Thymus (tissue), 11 donors: ENCODE data around the gene SKI. TPM values are rescaled to one million over a fixed set of nuclear protein-coding genes. Genes with fewer than 3 reads are reported as not detected.
A peak's percentile ranks its signal among the peaks of the same experiment; 100 is the strongest.

Experiments used
- DNase-seq, 9 donors: peaks; one replicate each; pipeline ENCODE4 v3.0.0-alpha.2; 2013; ENCODE audit warnings: low spot score in 9 of 9, low read depth in 6 of 9, missing footprints in 1 of 9
- H3K27ac ChIP-seq, 2 donors: one replicate each; pipeline ENCODE4 v1.5.1; 2013; ENCODE audit warnings: control low read depth in 1 of 2, low read depth in 1 of 2, low read length in 1 of 2, mild to moderate bottlenecking in 1 of 2, moderate library complexity in 1 of 2
- H3K27me3 ChIP-seq, 2 donors: one replicate each; pipeline ENCODE4 v1.5.1; 2013; ENCODE audit warnings: low read length in 1 of 2; ENCODE audit not compliant: control insufficient read depth in 2 of 2, insufficient read depth in 1 of 2
- H3K36me3 ChIP-seq, 2 donors: one replicate each; pipeline ENCODE4 v1.5.1; 2013; ENCODE audit warnings: low read length in 1 of 2, mild to moderate bottlenecking in 1 of 2, moderate library complexity in 1 of 2; ENCODE audit not compliant: control insufficient read depth in 2 of 2, insufficient read depth in 2 of 2
- H3K4me1 ChIP-seq, 2 donors: one replicate each; pipeline ENCODE4 v1.5.1; 2013; ENCODE audit warnings: low read length in 2 of 2; ENCODE audit not compliant: control insufficient read depth in 2 of 2, insufficient read depth in 2 of 2
- H3K4me3 ChIP-seq, 2 donors: one replicate each; pipeline ENCODE4 v1.5.1; 2013; ENCODE audit warnings: low read length in 2 of 2, control low read depth in 1 of 2, mild to moderate bottlenecking in 1 of 2
- H3K9me3 ChIP-seq, 2 donors: one replicate each; pipeline ENCODE4 v1.5.1; 2013; ENCODE audit warnings: low read length in 1 of 2, mild to moderate bottlenecking in 1 of 2; ENCODE audit not compliant: control insufficient read depth in 2 of 2, insufficient read depth in 1 of 2
- WGBS: extraction: QIAGEN DNeasy Blood & Tissue Kit; methylation state at CpG from one replicate; pipeline ENCODE4 v1.1.7; 2013; 5-methylcytosine and 5-hydroxymethylcytosine counted together
- polyA plus RNA-seq: library from polyadenylated mRNA; stranded (reverse); fragments of 200-250 nt; gene quantifications from one replicate; pipeline ENCODE4 v1.2.3, GENCODE V29; 2013
- total RNA-seq: library from RNA; stranded (reverse); fragments of 120-200 nt; gene quantifications from one replicate; pipeline ENCODE4 v1.2.4, GENCODE V29; 2013
- donor health status: healthy.

Gene SKI
- total and polyA plus RNA-seq, 2 donors, result 5.3 to 16.4 TPM

DNA sequence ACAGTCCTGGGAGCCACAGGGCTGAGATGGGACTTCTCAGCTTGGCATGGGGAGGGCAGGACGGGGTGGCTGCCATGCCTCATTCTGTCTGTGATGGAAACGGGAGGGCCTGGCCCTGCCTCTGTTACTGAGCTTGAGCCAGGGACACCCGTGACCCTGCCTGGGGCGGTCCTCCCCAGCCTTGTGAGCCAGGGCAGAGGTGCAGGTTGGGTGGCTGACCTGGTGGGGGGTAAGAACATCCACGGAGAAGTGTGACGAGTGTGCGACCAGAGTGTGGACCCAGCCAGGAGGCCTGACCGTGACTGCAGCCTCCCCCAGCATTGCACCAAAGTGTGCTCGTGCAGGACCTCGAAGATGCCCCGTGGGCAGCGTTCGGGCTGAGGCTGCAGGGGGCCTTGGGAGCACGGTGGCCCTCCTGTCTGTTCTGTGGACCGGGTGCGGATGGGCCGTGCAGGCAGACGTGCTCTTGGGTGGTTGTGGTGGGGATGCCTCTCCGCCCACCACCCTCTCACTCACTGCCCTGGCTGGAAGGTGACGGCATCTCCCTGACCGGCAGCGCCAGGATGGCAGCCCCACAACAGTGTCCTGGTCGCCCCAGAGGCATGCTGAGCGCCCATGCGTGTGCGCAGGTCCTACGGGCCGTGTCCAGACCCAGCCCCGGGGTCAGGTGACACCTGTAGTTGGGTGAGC, 45.4 kb downstream of the SKI start:
- 96% methylated on average over 29 of the region's 29 CpGs for WGBS

DNA sequence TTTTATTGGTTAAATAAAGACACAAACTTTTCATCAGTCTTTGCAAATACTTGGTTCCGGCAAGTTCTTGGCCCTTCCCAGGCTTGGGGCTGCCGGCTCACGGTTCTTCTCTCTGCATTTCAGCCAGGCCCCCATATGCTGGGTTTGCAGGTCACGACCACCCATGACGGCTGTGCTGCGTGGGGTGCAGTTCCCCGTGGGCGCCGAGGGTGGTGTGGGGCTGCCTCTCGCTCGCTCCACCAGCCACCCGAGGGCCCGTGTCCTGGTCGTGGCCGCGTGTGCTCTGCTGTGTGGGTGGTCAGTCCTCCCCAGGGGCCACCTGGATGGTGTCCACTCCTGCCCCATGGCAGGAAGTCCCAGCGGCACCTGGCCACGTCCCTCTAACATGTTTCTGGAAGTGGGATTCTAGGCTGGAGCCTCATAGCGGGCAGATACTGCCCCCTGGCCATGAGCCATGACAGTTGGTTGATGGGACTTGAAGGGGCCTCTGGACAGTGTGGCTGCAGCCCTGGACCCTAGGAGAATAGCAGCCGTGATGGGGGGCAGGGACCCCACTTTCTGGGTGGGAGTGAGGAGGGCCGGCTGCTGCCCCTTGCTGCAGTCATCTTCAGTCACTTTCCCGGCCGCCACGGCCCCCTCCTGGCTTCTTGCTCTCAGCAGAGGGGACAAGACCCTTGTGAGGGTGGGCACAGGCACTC, 46.3 kb downstream of the SKI start:
- Histone ChIP-seq H3K27ac (peak overlapping the region in 1 of 2 donors; percentile 25), H3K9me3 (peaks cover 0 to 1% of the 10 kb centered on the region in 2 donors), H3K4me3 (no peak overlapping the region), H3K4me1 (peaks cover 33 to 47% of the 10 kb centered on the region in 2 donors), H3K27me3 (no peaks in the 10 kb centered on the region), H3K36me3 (peaks cover 4 to 6% of the 10 kb centered on the region in 2 donors)
- 91% methylated on average over 24 of the region's 24 CpGs for WGBS
- DNase-seq, result no peak

More for the DNA sequence above, 45.4 kb downstream of the SKI start:
- Histone ChIP-seq H3K4me3 (no peak overlapping the region), H3K4me1 (peaks cover 29 to 39% of the 10 kb centered on the region in 2 donors), H3K9me3 (peaks cover 0 to 1% of the 10 kb centered on the region in 2 donors), H3K27ac (no peak overlapping the region), H3K36me3 (peaks cover 4 to 6% of the 10 kb centered on the region in 2 donors), H3K27me3 (no peaks in the 10 kb centered on the region)
- DNase-seq, result no peak

DNA sequence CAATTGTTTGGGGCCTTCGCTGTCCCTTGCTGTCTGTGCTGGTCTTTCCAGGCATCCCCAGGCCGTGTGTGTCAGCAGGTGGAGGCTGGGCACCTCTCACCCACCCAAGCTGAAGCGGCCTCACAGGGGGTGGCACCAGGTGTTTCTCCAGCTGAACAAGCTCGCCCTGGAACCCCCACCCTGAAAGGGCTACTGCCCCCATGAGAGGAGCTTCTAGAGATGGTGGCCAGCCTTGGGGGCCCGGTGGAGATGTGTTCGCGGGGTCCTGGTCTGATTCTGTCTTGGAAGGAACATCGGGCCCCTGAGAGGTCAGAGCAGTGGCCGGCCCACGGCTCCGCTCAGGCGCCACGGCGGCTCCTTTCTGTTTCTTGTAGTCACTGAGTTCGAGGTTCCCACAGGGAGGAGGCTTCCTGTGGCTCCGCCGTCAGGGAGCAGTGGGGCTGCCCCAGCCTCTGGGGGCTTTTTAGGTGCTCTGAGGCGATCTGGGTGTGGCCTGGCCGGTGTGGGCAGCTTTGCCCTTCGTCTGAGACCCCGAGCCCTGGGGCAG, 46.9 kb downstream of the SKI start:
- Histone ChIP-seq H3K4me1 (peaks cover 38 to 54% of the 10 kb centered on the region in 2 donors), H3K27ac (peak overlapping the region; percentile 17 to 25), H3K36me3 (peaks cover 4 to 6% of the 10 kb centered on the region in 2 donors), H3K27me3 (no peaks in the 10 kb centered on the region), H3K4me3 (no peak overlapping the region), H3K9me3 (peaks cover 0 to 1% of the 10 kb centered on the region in 2 donors)
- DNase-seq, result no peak
- 81% methylated on average over 21 of the region's 21 CpGs for WGBS

DNA sequence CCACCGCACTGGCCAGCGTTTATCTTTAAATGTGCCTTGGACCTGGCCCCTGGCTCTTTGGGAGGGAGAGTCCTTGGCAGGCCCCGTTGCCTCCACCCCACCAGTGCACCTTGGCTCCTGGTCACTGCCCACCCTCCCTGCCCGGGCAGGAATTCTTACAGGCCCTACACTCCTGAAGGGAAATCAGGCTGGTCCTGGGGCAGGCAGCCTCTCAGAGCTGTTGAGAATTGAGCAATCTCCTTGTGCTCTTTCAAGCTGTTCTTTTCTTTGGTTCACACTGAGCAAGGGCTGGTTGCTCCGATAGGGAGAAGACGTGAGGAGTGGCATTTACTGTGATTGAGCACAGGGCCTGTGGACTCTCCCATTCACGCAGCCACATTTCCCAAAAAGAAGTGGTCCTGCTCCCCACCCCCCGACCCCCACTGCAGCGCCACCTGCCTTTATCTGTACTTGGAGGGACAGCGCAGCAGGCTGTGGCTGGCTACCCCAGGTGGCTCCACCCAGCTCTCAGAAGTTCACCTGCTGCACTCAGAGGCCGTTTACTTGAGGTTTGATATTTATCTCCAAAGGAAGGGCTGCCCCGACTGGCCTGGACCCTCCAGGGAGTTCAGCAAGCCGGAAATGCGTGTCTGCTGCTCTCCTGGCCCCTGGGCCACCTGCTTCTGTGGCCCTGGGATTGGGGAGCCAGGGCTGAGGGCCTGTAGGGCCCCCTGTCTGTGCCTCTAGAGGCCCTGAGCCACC, 47.8 kb downstream of the SKI start:
- Histone ChIP-seq H3K4me3 (no peak overlapping the region), H3K36me3 (peaks cover 4 to 6% of the 10 kb centered on the region in 2 donors), H3K9me3 (peaks cover 0 to 1% of the 10 kb centered on the region in 2 donors), H3K27ac (peak overlapping the region; percentile 54 to 62), H3K27me3 (no peaks in the 10 kb centered on the region), H3K4me1 (peaks cover 38 to 57% of the 10 kb centered on the region in 2 donors)
- DNase-seq, result peak in 2 of 9 donors; percentile 41 to 57
- 37% methylated on average over 14 of the region's 14 CpGs for WGBS

DNA sequence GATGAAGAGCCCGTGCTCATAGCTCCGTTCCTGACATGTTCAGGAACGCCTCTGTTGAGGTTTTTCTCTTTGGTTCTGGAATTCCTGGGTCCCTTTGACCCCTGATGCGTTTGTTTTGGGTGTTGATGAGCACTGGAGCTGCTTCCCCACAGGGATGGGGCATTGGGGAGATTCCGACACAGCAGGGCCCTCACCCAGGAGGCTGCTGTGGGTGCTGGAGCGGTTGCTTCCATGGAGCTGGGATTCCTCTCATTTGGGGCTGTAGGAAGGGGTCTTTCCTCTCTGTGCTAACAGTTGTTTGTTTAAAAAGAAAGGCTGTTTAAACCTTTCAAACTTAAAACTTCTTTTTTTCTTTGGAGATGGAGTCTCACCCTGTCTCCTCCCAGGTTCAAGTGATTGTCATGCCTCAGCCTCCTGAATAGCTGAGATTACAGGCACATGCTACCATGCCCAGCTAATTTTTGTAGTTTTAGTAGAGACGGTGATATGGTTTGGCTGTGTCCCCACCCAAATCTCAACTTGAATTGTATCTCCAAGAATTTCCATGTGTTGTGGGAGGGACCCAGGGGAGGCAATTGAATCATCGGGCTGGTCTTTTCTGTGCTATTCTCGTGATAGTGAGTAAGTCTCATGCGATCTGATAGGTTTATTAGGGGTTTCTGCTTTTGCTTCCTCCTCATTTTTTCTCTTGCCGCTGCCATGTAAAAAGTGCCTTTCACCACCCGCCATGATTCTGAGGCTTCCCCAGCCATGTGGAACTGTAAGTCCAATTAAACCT, 48.9 kb downstream of the SKI start:
- Histone ChIP-seq H3K27me3 (no peaks in the 10 kb centered on the region), H3K9me3 (peaks cover 0 to 1% of the 10 kb centered on the region in 2 donors), H3K4me1 (peaks cover 34 to 54% of the 10 kb centered on the region in 2 donors), H3K27ac (no peak overlapping the region), H3K36me3 (peaks cover 4 to 6% of the 10 kb centered on the region in 2 donors), H3K4me3 (no peak overlapping the region)
- DNase-seq, result no peak
- WGBS, result 97% methylated on average over 12 of the region's 12 CpGs

DNA sequence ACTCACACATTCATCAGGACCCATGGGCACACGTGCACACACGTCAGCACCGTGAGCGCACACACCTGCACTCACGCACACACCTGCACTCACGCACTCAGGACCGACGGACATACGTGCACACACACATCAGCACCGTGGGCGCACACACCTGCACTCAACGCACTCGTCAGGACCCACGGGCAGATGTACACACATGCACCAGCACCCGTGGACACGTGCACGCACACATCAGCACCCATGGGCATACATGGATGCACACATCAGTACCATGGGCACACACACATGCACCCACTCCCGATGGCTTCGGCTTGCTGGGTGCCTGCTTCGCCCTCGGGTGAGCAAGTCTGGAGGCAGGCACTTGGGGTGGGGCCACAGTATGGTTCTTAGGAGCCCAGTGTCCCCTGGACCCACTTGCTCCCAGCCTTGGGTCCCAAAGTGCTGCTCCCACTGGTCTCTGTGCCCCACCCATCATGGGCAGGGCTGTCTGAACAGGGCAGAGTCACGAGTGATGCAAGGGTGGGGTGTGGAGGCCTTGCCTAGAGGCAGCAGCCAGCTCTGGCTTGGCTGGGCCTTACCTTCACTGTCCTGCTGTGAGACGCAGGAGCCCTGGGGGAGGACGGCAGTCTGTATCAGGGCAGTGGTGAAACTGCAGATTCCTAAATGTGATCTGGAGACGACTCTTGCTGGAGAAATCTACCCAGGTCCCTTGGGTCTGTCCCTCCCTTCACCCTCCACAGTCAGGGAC, 49.8 kb downstream of the SKI start:
- Histone ChIP-seq H3K4me1 (peaks cover 33 to 54% of the 10 kb centered on the region in 2 donors), H3K4me3 (no peak overlapping the region), H3K27ac (peak overlapping the region in 1 of 2 donors; percentile 5), H3K9me3 (peaks cover 0 to 1% of the 10 kb centered on the region in 2 donors), H3K36me3 (peaks cover 6 to 9% of the 10 kb centered on the region in 2 donors), H3K27me3 (no peaks in the 10 kb centered on the region)
- WGBS, result 98% methylated on average over 25 of the region's 25 CpGs
- DNase-seq, result no peak

DNA sequence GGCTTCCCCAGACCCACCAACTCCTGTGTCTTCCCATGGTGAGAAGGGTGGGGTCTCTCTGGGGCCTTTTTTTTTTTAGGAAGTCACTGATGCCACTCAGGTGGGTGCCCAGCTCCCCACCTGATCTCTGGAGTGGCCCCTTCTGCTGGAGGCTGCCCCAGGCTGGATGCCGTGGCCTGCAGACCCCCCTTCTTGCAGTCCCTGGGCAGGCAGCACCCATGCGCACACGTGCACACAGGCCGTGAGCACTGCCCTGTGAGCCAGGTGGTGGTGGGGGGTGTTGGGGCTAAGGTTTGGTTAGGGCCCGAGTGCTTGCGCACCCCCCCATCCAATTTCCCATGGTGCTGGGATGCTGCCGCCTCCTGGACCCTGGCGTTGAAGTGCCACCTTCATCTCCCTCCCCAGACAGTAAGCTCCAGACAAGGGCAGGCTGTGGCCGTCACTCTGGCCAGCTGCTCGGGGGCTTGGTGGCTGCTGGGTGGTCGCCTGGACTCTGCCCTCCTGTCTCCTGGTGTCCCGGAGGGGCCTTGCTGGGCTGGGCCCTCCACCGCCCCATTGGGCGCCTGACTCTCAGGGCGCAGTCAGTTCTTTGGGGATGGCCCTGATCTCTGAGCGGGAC, 50.6 kb downstream of the SKI start:
- no peak overlapping the region for H3K27ac ChIP-seq
- no peak for DNase-seq
- no peak overlapping the region for H3K4me3 ChIP-seq
- H3K36me3 ChIP-seq, result peaks cover 6 to 9% of the 10 kb centered on the region in 2 donors
- H3K27me3 ChIP-seq, result no peaks in the 10 kb centered on the region
- 89% methylated on average over 16 of the region's 16 CpGs for WGBS
- peaks cover 0 to 1% of the 10 kb centered on the region in 2 donors for H3K9me3 ChIP-seq
- peaks cover 33 to 54% of the 10 kb centered on the region in 2 donors for H3K4me1 ChIP-seq
